SK-N-SH treated with all-trans-retinoic acid at 6 μM for 48 hours (cell line): ENCODE data around the gene UTP4.

ENCODE experiments used
- GLIS3 ChIP-seq: fragments of 250-450 bp; sonication (Bioruptor Pico); IDR thresholded peaks from 2 replicates; pipeline ENCODE4 v1.5.0; 2020; ENCODE audit warnings: mild to moderate bottlenecking, moderate library complexity
- TF ChIP-seq, protein P1 (sequence below): fragments of 250-450 bp; sonication (Bioruptor Pico); IDR thresholded peaks from 2 replicates; pipeline ENCODE4 v1.8.0; 2020; ENCODE audit warnings: mild to moderate bottlenecking, moderate library complexity, borderline replicate concordance
- TF ChIP-seq, protein P2 (sequence below): fragments of 250-450 bp; sonication (Bioruptor Pico); IDR thresholded peaks from 2 replicates; pipeline ENCODE4 v1.5.1; 2020; ENCODE audit warnings: low read depth, mild to moderate bottlenecking, moderate library complexity

- TF ChIP-seq, protein P1, sequence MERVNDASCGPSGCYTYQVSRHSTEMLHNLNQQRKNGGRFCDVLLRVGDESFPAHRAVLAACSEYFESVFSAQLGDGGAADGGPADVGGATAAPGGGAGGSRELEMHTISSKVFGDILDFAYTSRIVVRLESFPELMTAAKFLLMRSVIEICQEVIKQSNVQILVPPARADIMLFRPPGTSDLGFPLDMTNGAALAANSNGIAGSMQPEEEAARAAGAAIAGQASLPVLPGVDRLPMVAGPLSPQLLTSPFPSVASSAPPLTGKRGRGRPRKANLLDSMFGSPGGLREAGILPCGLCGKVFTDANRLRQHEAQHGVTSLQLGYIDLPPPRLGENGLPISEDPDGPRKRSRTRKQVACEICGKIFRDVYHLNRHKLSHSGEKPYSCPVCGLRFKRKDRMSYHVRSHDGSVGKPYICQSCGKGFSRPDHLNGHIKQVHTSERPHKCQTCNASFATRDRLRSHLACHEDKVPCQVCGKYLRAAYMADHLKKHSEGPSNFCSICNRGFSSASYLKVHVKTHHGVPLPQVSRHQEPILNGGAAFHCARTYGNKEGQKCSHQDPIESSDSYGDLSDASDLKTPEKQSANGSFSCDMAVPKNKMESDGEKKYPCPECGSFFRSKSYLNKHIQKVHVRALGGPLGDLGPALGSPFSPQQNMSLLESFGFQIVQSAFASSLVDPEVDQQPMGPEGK = no peak
- no peak for TF ChIP-seq GLIS3 (CRISPR knock-in tag)
- TF ChIP-seq, protein P2, sequence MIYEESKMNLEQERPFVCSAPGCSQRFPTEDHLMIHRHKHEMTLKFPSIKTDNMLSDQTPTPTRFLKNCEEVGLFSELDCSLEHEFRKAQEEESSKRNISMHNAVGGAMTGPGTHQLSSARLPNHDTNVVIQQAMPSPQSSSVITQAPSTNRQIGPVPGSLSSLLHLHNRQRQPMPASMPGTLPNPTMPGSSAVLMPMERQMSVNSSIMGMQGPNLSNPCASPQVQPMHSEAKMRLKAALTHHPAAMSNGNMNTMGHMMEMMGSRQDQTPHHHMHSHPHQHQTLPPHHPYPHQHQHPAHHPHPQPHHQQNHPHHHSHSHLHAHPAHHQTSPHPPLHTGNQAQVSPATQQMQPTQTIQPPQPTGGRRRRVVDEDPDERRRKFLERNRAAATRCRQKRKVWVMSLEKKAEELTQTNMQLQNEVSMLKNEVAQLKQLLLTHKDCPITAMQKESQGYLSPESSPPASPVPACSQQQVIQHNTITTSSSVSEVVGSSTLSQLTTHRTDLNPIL (CRISPR knock-in tag) = no peak
Measured at GRCh38 chr16:69113216-69113615, 19.2 kb upstream of the UTP4 start.
